ENCODE results near the gene BBIP1.

Gene BBIP1

GRCh38 chr10:110861476-110861875, 57.5 kb downstream of the BBIP1 start:
- no peak for DNase-seq

DNA sequence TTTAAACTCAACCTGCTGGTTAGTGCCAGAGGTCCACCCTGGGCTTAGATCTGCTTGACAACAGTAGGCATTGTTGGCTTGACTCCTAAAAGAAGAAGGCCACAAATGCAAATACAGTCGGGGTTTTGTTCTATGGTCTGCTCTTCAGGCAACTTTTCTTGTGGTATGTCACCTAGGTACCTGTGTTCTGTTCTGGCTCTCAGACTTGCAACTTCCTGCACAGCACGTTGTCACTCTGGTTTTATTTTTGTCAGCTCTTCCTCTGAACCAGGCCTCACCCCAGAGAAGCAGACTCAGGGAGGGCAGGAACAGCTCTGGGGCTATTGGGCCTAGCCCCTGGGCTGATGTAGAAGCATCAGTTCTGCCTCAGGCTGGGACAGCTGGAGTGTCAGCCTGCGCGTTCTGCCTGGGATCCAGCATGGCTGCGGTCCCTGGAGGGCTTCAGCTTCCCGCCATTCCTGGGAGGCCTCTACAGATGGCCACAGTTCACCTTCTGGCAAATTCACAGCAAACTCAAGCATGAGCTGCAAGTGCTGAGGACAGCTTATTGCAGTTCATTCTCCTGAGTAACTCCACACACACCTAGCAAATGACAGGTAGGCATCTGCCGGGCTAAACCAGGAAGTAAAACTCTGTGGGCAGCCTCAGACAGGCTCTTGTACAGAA, 58.3 kb downstream of the BBIP1 start:
- DNase-seq: peak; percentile 73

DNA sequence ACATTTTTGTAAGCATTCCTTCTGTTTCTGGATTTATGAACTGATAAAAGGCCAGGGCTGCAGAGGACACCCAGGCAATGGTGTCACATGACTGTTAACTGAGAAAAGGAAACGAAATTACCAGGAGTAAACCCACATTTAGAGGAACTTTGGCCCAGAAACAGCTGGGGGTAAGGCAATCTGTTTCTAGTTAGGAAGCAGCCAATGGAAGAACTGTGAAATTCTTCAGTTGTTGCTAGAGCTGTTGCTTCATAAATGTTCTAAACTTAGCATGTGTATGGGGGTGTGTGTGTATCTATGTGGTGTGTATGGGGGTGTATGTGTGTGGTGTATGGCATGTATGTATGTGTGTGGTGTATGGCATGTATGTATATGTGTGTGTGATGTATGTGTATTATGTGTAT, 59.0 kb downstream of the BBIP1 start:
- DNase-seq: no peak

GRCh38 chr10:110859206-110859972, 59.6 kb downstream of the BBIP1 start:
- no peak for DNase-seq

GRCh38 chr10:110858297-110858934, 60.6 kb downstream of the BBIP1 start:
- DNase-seq: no peak

DNA sequence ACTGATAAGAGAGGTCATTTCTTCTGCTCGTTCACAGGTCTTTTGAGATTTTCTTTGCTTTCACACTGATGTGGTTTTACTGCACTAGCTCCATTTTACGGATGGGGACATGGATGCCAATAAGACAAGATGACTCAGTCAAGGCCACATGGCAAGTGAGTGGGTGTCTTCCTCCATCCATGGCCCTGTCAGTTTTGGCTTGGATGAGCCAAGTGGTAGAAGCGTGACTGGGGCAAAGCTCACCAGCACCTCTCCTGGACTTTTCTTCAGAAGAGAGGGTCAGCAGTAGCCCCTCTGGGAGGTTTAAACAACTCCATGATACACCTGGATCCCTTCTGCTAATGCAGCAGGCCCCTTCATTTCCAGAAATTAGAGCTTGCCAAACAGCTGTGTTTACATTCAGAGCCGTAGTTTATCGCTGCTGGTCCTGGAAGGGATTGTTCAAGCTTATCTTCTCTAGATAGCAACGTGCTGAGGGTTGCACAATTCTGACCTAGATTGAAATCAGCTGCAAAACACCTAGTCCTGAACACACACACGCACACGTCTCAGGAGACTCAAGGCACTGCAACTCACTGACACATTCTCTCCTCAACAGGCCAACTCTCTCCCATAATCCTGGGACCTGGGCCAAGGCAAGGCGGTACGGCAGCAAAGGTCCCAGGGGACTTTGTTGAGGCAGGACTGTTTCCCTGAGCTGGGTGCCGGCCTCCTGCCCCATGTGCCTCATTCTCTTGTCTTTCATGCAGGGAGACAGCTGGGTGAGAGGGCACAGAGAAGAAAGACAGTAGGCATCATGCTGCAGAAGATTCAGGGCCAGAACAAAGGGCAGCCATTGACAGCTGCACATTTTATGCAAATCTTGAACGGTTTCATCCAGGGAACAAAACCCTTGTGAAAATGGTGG, 61.5 kb downstream of the BBIP1 start:
- DNase-seq: peak; percentile 48

DNA sequence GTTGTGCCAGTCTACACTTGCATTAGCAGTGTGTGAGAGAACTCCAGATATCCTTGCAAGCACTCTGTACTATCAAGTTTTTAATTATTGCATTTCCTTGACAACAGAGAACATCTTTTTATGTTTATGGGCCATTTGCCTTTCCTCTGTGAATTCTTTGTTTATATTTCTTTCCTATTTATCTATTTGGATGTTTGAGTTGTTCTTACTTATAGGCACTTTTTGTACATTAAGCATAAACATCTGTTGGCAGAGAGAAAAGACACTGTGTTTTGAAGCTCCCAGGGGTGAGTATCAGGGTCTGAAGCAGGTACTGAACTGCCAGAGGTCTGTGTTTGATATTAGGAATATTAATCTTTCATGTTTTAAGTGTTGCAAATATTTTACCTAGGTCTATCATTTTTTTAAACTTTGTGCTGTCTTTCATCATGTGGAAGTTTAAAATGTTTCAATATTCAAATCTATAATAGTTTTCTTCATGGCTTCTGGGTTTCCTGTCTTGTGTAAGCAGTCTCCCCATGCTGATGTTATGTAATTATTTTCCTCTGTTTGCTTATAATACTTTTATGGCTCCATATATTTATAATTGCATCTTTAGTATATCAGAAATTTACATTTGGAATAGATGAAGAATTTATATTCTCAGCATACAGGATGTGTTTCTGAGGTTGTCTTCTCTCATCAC, 64.9 kb downstream of the BBIP1 start:
- DNase-seq: no peak

DNA sequence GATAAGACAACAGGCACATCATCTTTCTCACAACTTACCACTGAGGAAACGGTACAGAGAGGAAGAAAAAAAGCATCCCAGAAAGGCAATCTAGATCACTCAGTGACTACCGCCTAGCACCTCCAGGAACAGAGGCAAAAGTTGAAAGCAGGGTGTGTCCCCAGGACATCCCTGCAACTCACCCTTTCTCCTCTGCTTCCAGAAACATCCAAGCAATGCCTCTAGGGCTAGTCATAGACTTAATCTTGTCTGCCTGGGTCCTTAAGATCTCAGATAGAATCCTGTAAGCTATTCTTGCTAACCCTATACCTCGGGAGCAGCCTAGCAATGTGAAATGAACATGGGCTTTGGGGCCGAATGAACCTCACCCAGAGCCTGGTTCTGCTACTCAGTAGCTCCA, 66.0 kb downstream of the BBIP1 start:
- DNase-seq: no peak

DNA sequence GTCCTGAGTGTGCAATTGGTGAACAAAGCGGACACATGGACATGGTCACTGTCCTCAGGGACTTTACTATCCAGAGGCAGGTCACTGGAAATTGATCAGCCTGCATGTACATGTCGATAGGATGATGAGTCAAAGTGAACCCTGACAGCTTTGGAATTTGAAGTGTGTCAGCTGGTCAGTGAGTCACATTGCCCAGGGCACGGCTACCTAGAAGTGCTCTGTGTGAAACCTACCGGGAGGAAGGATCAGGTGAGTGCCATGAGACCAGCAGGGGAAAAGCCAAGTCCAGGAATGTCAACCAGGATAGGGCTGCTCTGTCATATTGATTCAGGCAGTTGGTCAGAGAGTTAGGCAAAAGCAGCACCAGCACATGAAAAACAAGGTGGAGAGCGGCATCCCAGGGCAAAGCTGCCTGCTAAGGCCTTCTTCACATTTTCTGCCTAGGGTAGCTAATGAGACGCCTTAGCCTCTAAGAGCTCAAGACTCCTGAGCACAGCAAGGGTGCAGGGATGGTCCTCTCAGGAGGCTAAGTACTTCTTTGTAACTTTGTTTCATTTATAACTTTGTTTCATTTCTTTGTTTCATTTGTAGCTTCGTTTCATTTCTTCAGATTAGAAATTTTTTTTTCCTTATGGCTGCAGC, 66.6 kb downstream of the BBIP1 start:
- peak; percentile 36 for DNase-seq

GRCh38 chr10:110851020-110851612, 67.9 kb downstream of the BBIP1 start:
- DNase-seq: peak; percentile 52

GRCh38 chr10:110850099-110850498, 68.9 kb downstream of the BBIP1 start:
- DNase-seq: no peak
